ENCODE results near the gene MYT1.
"Not testable (repeated sequence)": the region's sequence is repeated elsewhere in the genome, so short reads cannot be mapped to it uniquely, and the experiment has no call there.

Gene MYT1

DNA sequence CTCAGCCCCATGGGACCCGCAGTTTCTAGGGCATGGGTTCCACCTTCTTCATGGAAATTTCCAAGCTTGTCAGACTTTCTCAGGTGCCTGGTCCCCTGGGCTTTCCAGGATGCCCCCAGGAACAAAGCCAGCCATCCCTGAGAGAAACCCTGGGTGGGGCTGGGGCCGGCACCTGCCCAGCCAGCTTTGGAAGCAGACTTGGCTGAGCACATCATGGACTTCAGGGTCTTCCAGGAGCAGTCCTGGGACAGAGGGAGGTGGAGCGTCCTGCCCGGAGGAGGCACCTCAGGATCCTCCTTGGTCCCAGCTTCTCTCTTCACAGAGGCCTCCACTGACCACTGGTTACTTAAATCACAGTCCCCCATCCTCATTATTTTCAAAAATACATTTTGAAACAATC is 13.5 kb downstream of the MYT1 start:
- DNase-seq (ENCODE audit: insufficient read length, low spot score) = no peak
- TF ChIP-seq POLR2A (IDR thresholded peaks at IDR 0.05; ENCODE audit: low read depth, low read length) (no peak), PAX5 (IDR thresholded peaks at IDR 0.05; ENCODE audit: insufficient read depth, low read length, severe bottlenecking) (no peak), POLR2AphosphoS5 (IDR thresholded peaks at IDR 0.05; ENCODE audit: low read depth, low read length) (no peak), SPI1 (IDR thresholded peaks at IDR 0.05; ENCODE audit: low read depth, low read length) (no peak), TAF1 (IDR thresholded peaks at IDR 0.05; ENCODE audit: low read depth, low read length) (no peak)
- no peak for FAIRE-seq

DNA sequence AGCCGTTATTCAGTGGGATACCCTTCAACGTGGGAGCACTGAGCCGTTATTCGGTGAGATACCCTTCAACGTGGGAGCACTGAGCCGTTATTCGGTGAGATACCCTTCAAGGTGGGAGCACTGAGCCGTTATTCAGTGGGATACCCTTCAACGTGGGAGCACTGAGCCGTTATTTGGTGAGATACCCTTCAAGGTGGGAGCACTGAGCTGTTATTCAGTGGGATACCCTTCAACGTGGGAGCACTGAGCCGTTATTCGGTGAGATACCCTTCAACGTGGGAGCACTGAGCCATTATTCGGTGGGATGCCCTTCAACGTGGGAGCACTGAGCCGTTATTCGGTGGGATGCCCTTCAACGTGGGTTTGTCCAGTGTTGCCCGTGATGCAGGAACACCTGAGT is 14.7 kb downstream of the MYT1 start:
- DNase-seq (ENCODE audit: insufficient read length, low spot score); FAIRE-seq: not testable (repeated sequence)

DNA sequence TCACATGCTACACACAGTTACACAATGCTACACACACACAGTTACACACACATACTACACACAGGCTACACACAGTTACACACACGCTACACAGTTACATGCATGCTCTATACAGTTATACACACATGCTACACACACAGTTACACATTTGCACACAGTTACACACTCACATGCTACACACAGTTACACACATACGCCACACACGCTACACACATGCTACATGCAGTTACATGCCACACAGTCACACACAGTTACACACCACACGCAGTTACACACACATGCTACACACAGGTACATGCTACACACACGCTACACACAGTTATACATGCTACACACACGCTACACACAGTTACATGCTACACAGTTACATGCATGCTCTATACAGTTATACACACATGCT is 15.6 kb downstream of the MYT1 start:
- DNase-seq (ENCODE audit: insufficient read length, low spot score) (no peak), FAIRE-seq (peak; percentile 83)
- TF ChIP-seq PAX5 (IDR thresholded peaks at IDR 0.05; ENCODE audit: insufficient read depth, low read length, severe bottlenecking) (no peak), SPI1 (IDR thresholded peaks at IDR 0.05; ENCODE audit: low read depth, low read length) (no peak), POLR2A (IDR thresholded peaks at IDR 0.05; ENCODE audit: low read depth, low read length) (no peak), POLR2AphosphoS5 (IDR thresholded peaks at IDR 0.05; ENCODE audit: low read depth, low read length) (no peak), POU2F2 (IDR thresholded peaks at IDR 0.05; ENCODE audit: low read depth, low read length) (no peak), TAF1 (IDR thresholded peaks at IDR 0.05; ENCODE audit: low read depth, low read length) (no peak)

DNA sequence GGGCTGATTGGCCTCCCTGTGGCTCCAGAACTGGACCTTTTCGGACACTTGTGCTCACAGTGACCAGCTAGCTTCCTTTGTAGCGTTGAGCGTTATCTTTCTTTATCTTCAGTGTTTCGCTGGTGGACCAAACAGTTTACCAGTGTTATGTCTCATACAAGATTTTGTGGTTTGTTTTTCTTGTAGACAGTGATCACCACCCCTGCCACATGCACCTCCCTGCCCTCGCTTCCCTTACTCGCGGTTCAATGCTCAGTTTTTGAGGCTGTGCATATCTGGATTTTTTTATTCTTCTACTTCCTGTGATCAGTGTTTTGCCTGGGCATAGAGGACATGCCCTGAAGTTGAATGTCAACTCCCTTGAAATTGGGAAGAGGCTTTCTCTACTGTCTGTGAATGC is 16.4 kb downstream of the MYT1 start:
- FAIRE-seq = no peak
- DNase-seq (ENCODE audit: insufficient read length, low spot score) = no peak
- TF ChIP-seq POLR2A (IDR thresholded peaks at IDR 0.05; ENCODE audit: low read depth, low read length) = no peak
- no peak for TF ChIP-seq POU2F2 (IDR thresholded peaks at IDR 0.05; ENCODE audit: low read depth, low read length)
- no peak for TF ChIP-seq PAX5 (IDR thresholded peaks at IDR 0.05; ENCODE audit: insufficient read depth, low read length, severe bottlenecking)
- no peak for TF ChIP-seq TAF1 (IDR thresholded peaks at IDR 0.05; ENCODE audit: low read depth, low read length)
- no peak for TF ChIP-seq SPI1 (IDR thresholded peaks at IDR 0.05; ENCODE audit: low read depth, low read length)
- TF ChIP-seq POLR2AphosphoS5 (IDR thresholded peaks at IDR 0.05; ENCODE audit: low read depth, low read length) = no peak

DNA sequence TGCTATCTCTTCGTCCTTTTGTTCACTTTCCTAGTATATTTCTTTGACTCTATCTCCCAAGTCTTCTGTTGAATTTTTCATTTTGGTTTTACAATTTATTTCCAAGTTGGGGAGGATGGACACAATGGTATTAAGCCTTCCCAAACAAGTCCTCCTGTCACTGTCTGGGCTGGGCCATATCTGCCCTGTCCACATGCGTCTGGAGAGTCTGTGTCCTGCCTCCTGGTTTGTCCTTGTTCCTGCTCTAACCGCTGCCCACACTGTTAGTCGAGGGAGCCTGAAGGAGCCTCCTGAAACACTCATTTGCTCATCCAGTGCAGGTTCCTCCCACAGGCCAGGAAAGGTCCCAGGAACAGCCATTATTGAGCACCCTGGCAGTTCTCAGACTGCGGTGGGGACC is 17.1 kb downstream of the MYT1 start:
- TF ChIP-seq PAX5 (IDR thresholded peaks at IDR 0.05; ENCODE audit: insufficient read depth, low read length, severe bottlenecking) (no peak), POU2F2 (IDR thresholded peaks at IDR 0.05; ENCODE audit: low read depth, low read length) (no peak), TAF1 (IDR thresholded peaks at IDR 0.05; ENCODE audit: low read depth, low read length) (no peak), POLR2AphosphoS5 (IDR thresholded peaks at IDR 0.05; ENCODE audit: low read depth, low read length) (no peak), SPI1 (IDR thresholded peaks at IDR 0.05; ENCODE audit: low read depth, low read length) (no peak), POLR2A (IDR thresholded peaks at IDR 0.05; ENCODE audit: low read depth, low read length) (no peak)
- no peak for DNase-seq (ENCODE audit: insufficient read length, low spot score)
- FAIRE-seq = no peak

DNA sequence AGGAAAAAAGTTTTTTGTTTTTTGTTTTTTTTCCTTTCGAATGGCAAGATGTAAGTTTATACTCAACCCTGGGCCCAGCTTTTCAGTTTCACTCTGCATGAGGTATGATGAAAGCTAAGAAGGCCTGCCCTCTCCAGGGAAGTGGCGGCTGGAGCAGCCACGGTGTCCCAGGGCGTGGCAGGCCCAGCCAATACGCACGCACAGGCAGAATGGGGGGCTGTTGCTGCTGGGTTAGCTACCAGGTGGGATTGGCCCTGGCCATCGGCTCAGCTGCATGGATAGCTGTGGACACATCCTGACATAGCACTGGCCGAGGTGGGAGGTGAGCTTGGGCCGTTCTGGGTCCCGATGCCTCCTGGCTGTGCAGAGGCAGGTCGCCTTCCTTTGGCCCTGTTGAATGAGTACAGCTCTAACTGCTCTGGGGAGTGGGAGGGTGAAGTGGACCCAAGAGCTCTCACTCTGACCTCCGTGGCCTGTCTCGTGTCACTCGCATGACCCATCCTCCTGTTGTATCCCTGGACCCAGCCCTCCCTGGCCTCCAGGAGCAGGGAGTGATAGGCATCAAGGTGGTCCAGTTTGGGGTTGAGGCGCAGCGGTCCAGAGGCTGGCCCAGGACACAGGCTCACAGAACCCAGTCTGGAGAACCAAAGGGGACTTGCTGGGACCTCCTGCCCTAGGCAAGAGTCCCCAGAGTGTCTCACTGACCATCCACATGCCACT is 18.1 kb downstream of the MYT1 start:
- FAIRE-seq = no peak
- TF ChIP-seq POLR2A (IDR thresholded peaks at IDR 0.05; ENCODE audit: low read depth, low read length) = no peak
- no peak for TF ChIP-seq TAF1 (IDR thresholded peaks at IDR 0.05; ENCODE audit: low read depth, low read length)
- no peak for TF ChIP-seq POU2F2 (IDR thresholded peaks at IDR 0.05; ENCODE audit: low read depth, low read length)
- no peak for TF ChIP-seq SPI1 (IDR thresholded peaks at IDR 0.05; ENCODE audit: low read depth, low read length)
- TF ChIP-seq PAX5 (IDR thresholded peaks at IDR 0.05; ENCODE audit: insufficient read depth, low read length, severe bottlenecking) = no peak
- no peak for TF ChIP-seq POLR2AphosphoS5 (IDR thresholded peaks at IDR 0.05; ENCODE audit: low read depth, low read length)

DNA sequence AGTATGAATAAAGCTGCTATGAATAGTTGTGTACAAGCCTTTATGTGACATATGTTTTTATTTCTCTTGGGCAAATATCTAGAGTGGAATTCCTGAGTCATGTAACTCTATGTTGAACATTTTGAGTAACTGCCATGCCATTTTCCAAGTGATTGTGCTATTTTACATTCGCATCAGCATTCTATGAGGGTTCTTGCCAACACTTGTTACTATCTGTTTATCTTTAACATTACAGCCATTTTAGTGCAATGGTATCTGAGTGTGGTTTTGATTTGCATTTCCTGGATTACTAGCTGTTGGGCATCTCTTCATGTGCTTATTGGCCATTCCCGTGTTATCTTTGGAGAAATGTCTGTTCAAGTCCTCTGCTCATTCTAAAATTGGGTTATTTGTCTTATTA is 19.1 kb downstream of the MYT1 start:
- DNase-seq (ENCODE audit: insufficient read length, low spot score) (no peak), FAIRE-seq (no peak)
- no peak for TF ChIP-seq POLR2AphosphoS5 (IDR thresholded peaks at IDR 0.05; ENCODE audit: low read depth, low read length)
- no peak for TF ChIP-seq TAF1 (IDR thresholded peaks at IDR 0.05; ENCODE audit: low read depth, low read length)
- TF ChIP-seq PAX5 (IDR thresholded peaks at IDR 0.05; ENCODE audit: insufficient read depth, low read length, severe bottlenecking) = no peak
- no peak for TF ChIP-seq POLR2A (IDR thresholded peaks at IDR 0.05; ENCODE audit: low read depth, low read length)
- TF ChIP-seq SPI1 (IDR thresholded peaks at IDR 0.05; ENCODE audit: low read depth, low read length) = no peak
- TF ChIP-seq POU2F2 (IDR thresholded peaks at IDR 0.05; ENCODE audit: low read depth, low read length) = no peak

More for the DNA sequence above, 18.1 kb downstream of the MYT1 start:
- no peak for DNase-seq (ENCODE audit: insufficient read length, low spot score)

DNA sequence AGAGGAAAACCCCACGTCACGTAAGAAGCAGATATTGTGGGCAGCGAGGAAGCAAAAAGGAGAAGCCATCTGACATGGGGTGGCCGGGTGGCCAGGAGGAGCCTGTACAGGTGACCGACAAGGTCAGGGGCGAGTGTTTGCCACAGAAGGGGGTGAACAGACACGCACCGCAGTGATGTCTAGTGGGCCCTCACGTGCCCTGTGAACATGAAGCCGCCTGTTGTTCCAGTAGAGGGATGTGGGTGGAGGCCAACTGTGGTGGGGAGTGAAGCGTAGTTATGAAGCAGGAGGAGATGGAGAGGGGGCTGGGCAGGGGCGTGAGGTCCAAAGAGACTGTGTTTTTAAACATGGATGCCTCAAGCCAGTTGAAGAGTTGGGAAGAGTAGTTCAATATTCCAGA is 20.5 kb downstream of the MYT1 start:
- FAIRE-seq (no peak), DNase-seq (ENCODE audit: insufficient read length, low spot score) (no peak)
- no peak for TF ChIP-seq TAF1 (IDR thresholded peaks at IDR 0.05; ENCODE audit: low read depth, low read length)
- TF ChIP-seq PAX5 (IDR thresholded peaks at IDR 0.05; ENCODE audit: insufficient read depth, low read length, severe bottlenecking) = no peak
- no peak for TF ChIP-seq POLR2A (IDR thresholded peaks at IDR 0.05; ENCODE audit: low read depth, low read length)
- no peak for TF ChIP-seq POLR2AphosphoS5 (IDR thresholded peaks at IDR 0.05; ENCODE audit: low read depth, low read length)
- TF ChIP-seq POU2F2 (IDR thresholded peaks at IDR 0.05; ENCODE audit: low read depth, low read length) = no peak
- no peak for TF ChIP-seq SPI1 (IDR thresholded peaks at IDR 0.05; ENCODE audit: low read depth, low read length)

DNA sequence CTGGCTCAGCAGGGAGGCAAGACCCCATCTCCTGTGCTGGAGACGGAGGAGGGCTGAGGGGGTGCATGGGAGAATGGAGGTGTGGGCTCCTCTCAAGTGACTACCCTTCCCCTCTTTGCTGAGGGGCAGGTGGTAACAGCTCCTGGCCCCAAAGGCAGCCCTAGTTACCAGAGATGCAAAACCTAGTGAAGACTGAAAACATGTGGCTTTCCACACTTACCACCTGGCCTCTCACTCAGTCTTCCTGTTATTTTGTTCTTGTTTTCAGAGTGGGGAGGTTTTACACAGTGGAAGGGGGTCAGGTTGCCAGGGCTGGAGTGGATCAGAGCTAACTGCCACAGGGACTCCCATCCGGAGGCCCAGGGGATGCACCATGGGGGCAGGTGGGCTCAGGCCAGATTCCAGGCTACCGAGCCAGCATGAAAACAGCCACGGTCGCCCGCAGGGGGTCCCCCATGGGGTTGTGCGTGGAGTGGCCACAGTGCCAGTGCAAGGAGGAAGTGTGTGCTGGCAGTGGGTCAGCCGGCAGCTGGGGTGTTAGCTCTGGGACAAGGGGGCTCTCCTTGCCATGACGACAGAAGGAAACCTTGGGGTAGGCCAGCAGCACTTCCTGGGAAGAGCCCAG is 21.1 kb downstream of the MYT1 start:
- no peak for TF ChIP-seq POU2F2 (IDR thresholded peaks at IDR 0.05; ENCODE audit: low read depth, low read length)
- no peak for TF ChIP-seq PAX5 (IDR thresholded peaks at IDR 0.05; ENCODE audit: insufficient read depth, low read length, severe bottlenecking)
- no peak for TF ChIP-seq POLR2A (IDR thresholded peaks at IDR 0.05; ENCODE audit: low read depth, low read length)
- no peak for TF ChIP-seq SPI1 (IDR thresholded peaks at IDR 0.05; ENCODE audit: low read depth, low read length)
- no peak for TF ChIP-seq POLR2AphosphoS5 (IDR thresholded peaks at IDR 0.05; ENCODE audit: low read depth, low read length)
- TF ChIP-seq TAF1 (IDR thresholded peaks at IDR 0.05; ENCODE audit: low read depth, low read length) = no peak
- FAIRE-seq = no peak
- no peak for DNase-seq (ENCODE audit: insufficient read length, low spot score)
